ENCODE measurements around the gene PKNOX1. TPM values are rescaled to one million over a fixed set of nuclear protein-coding genes. Genes with fewer than 3 reads are reported as not detected.
"Not testable (repeated sequence)": the region's sequence is repeated elsewhere in the genome, so short reads cannot be mapped to it uniquely, and the experiment has no call there.

Gene PKNOX1
- polyA plus RNA-seq, 4 donors = 4.7 to 11.8 (median 6.0) TPM

DNA sequence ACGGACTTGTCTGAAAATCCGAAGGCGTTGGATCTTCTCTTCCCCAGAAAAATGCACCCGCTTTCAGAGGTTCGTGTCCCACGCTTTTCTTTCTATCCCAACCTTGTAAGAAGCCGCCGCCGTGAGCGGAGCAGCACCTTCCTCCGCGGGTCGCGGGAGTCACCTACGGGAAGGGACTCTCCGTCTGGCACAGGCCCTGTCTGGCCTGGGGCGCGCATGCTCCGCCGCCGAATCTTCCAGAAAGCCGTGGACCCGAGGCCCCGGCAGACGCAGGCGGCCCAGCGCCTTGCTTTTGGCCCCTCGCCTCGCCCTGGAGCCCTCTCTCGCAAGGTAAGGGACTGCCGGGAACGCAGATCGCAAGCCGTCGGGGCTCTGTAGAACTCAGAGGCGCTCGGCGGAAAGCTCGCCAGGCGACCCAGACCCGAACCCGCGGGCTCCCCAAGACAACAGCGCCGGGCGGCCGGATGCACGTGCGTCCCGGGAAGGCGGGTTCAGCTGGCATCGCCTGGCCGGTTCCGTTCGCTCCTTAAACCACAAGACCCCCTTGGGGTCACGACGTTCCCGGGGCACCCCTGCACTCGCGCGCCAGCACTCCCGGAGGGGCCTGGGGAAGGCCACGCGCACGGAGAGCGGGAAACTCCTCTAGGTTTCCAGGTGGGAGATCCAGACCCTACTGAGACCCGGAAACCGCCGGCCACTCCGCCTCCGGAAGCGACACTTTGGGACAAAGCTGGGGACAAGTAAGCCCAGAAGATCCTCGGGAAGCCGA lies 100.2 kb downstream of the PKNOX1 start:
- DNase-seq; H3K4me1 ChIP-seq (ENCODE audit: control insufficient read depth in 3 of 3, insufficient read depth in 2 of 3, low read depth in 1 of 3, low read length in 2 of 3); H3K4me3 ChIP-seq (ENCODE audit: low read depth in 1 of 3, low read length in 3 of 3); H3K27ac ChIP-seq (ENCODE audit: low read depth in 1 of 3, low read length in 2 of 3); H3K9me3 ChIP-seq (ENCODE audit: control insufficient read depth in 2 of 2, insufficient read depth in 1 of 2, low read depth in 1 of 2, low read length in 1 of 2); H3K27me3 ChIP-seq (ENCODE audit: control insufficient read depth in 3 of 3, insufficient read depth in 3 of 3, low read length in 3 of 3); FAIRE-seq; H3K36me3 ChIP-seq (ENCODE audit: control insufficient read depth in 3 of 3, insufficient read depth in 2 of 3, low read depth in 1 of 3, low read length in 3 of 3): not testable (repeated sequence)
- WGBS, 3 donors = no CpG with 5 or more reads among the region's 74 CpGs

DNA sequence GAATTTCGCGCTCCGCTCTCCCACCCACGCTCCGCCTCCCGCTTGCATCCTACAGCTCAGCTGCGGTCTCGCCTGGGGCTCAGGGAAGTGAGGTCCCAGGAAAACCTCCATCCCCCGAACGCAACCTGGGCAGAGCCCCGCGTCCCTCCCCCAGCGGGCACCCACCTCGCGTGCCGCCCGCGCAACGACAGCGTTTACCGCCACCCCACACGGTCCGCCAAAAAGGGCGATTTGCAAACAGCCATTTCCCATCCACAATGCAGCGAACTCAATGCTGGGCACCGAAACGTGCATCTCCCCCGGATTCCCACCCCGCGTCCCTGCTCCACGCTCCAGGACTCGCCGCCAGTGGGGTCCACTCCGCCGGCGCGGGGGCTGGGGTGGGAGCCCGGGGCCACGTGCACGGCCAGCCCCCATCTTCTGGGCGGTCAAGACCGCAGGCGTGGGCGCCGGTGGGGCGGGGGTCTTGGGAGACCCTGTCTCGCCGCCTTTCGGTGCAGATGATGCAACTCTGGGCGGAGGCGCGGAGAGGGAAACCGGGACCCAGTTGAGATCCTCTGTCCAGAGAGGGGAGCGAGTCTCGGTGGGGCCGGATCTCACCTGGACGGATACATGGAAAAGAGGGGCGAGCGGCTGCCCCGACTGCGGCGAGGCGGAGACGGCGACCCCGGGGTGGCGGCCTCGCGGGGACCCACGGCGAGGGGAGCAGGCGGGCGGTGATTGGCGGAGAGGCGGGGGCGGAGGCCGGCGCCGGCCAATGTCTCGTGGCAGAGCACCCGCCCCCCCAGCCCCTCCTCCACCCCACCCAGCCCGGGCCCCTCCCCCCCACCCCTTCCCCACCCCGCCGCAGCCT lies 101.0 kb downstream of the PKNOX1 start, which contains the start of gene CBS:
Gene CBS, minus strand, starts transcription at position 666 of the 853 bp plus-strand sequence. CDS start 3,642 bp downstream, outside the sequence.
- no CpG with 5 or more reads among the region's 84 CpGs for WGBS, 3 donors
- H3K27me3 ChIP-seq (ENCODE audit: control insufficient read depth in 3 of 3, insufficient read depth in 3 of 3, low read length in 3 of 3); FAIRE-seq: not testable (repeated sequence)

DNA sequence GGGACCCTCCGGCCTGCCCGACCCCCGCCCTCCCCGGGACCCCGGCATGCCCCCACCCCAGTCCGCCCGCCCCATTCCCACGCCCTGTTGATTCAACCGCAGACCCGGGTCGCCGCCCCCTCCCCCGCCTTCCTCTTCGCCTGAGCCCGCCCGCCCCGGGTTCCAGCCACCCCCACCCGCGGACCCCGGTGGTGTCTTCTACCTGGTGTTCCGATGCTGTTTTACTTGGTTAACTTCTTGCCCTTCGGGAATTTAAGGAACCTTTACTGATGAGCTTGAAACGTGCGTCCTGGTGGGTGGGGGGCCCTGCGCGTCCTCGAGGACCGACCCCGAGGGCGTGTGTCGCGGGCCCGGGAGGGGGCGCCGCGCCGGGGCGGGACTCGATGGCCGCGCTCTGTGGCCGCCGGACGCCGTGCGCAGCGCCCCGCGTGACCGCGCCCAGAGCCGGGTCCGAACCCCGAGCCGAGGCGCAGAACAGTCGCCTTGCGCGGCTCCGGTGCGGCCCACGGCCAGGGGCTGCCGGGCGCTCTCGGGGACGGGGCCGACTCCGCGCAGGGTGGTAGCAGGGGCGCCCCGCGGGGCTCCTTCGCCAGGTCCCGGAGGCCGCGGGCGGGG lies 101.8 kb downstream of the PKNOX1 start:
- H3K27me3 ChIP-seq (ENCODE audit: control insufficient read depth in 3 of 3, insufficient read depth in 3 of 3, low read length in 3 of 3); H3K4me3 ChIP-seq (ENCODE audit: low read depth in 1 of 3, low read length in 3 of 3); FAIRE-seq; DNase-seq; H3K4me1 ChIP-seq (ENCODE audit: control insufficient read depth in 3 of 3, insufficient read depth in 2 of 3, low read depth in 1 of 3, low read length in 2 of 3); H3K9me3 ChIP-seq (ENCODE audit: control insufficient read depth in 2 of 2, insufficient read depth in 1 of 2, low read depth in 1 of 2, low read length in 1 of 2); H3K27ac ChIP-seq (ENCODE audit: low read depth in 1 of 3, low read length in 2 of 3); H3K36me3 ChIP-seq (ENCODE audit: control insufficient read depth in 3 of 3, insufficient read depth in 2 of 3, low read depth in 1 of 3, low read length in 3 of 3): not testable (repeated sequence)
- WGBS, 3 donors = no CpG with 5 or more reads among the region's 77 CpGs

More for the DNA sequence above, 101.0 kb downstream of the PKNOX1 start, which contains the start of gene CBS:
- not testable (repeated sequence) for H3K36me3 ChIP-seq (ENCODE audit: control insufficient read depth in 3 of 3, insufficient read depth in 2 of 3, low read depth in 1 of 3, low read length in 3 of 3); DNase-seq; H3K27ac ChIP-seq (ENCODE audit: low read depth in 1 of 3, low read length in 2 of 3); H3K4me1 ChIP-seq (ENCODE audit: control insufficient read depth in 3 of 3, insufficient read depth in 2 of 3, low read depth in 1 of 3, low read length in 2 of 3); H3K9me3 ChIP-seq (ENCODE audit: control insufficient read depth in 2 of 2, insufficient read depth in 1 of 2, low read depth in 1 of 2, low read length in 1 of 2); H3K4me3 ChIP-seq (ENCODE audit: low read depth in 1 of 3, low read length in 3 of 3)

DNA sequence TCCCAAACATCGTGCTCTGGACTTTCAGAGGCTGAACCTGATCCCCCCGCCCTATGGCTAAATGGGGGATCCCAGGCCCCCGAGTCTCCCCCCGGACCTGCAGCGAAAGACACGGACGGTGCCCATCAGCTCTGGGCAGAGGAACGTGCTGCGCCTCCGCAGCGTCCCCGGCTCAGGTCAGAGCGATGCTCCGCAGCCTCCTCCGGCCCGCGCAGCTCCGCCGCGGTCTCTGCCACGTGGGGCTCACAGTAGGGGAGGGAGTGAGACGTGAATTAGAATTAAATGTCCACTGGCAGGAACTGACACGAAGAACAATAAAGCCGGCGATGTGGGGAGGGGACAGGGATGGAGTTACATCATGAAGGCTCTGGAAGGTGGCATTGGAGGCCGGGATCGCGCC lies 102.3 kb downstream of the PKNOX1 start:
- not testable (repeated sequence) for H3K4me1 ChIP-seq (ENCODE audit: control insufficient read depth in 3 of 3, insufficient read depth in 2 of 3, low read depth in 1 of 3, low read length in 2 of 3); H3K36me3 ChIP-seq (ENCODE audit: control insufficient read depth in 3 of 3, insufficient read depth in 2 of 3, low read depth in 1 of 3, low read length in 3 of 3); FAIRE-seq; DNase-seq; H3K9me3 ChIP-seq (ENCODE audit: control insufficient read depth in 2 of 2, insufficient read depth in 1 of 2, low read depth in 1 of 2, low read length in 1 of 2); H3K27ac ChIP-seq (ENCODE audit: low read depth in 1 of 3, low read length in 2 of 3); H3K27me3 ChIP-seq (ENCODE audit: control insufficient read depth in 3 of 3, insufficient read depth in 3 of 3, low read length in 3 of 3); H3K4me3 ChIP-seq (ENCODE audit: low read depth in 1 of 3, low read length in 3 of 3)
- 9 to 25% methylated on average over 4 to 13 of the region's 28 CpGs; no CpG with 5 or more reads in 1 of the 3 donors for WGBS, 3 donors

DNA sequence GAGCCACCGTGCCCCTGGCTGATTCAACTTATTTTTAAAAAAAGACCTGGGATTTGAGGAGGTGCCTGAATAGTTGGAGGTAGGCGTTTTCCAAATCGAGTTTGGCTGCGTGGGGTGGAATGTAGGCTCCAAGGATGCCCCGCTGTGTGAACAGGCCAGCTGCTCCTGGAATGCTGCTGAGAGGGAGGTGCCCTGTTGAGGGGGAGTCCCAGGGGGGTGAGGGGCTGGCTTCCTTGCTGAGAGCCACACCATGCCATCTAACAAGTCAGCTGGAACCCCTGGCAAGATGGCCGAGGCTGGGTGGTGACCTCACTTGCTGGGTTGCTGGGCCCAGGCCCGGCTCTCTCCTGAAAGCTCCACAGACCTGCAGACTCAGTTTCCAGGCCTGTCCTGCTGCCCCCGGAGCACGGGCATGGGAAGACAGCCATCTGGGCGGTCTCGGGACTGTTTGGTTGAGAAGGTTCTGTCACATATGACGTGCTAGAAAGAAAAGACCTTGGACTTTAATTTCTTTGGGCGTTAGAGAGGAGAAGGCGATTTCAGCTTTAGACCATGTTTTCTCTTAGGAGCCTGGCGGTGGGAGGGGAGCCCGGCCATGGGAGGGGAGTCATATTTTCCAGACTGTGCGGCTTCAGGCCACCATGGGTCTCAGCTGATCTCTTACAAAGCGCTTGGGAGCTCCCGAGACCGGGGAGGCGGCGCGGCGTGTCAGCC lies 108.4 kb downstream of the PKNOX1 start:
- not testable (repeated sequence) for FAIRE-seq; H3K36me3 ChIP-seq (ENCODE audit: control insufficient read depth in 3 of 3, insufficient read depth in 2 of 3, low read depth in 1 of 3, low read length in 3 of 3); H3K27ac ChIP-seq (ENCODE audit: low read depth in 1 of 3, low read length in 2 of 3); H3K27me3 ChIP-seq (ENCODE audit: control insufficient read depth in 3 of 3, insufficient read depth in 3 of 3, low read length in 3 of 3); H3K4me3 ChIP-seq (ENCODE audit: low read depth in 1 of 3, low read length in 3 of 3); H3K4me1 ChIP-seq (ENCODE audit: control insufficient read depth in 3 of 3, insufficient read depth in 2 of 3, low read depth in 1 of 3, low read length in 2 of 3); H3K9me3 ChIP-seq (ENCODE audit: control insufficient read depth in 2 of 2, insufficient read depth in 1 of 2, low read depth in 1 of 2, low read length in 1 of 2); DNase-seq
- no CpG with 5 or more reads among the region's 24 CpGs for WGBS, 3 donors

Other genes starting within 250 kb of the PKNOX1 start
- 10 to 100 TPM in 1 of 4 donors, 1 to 10 TPM in 3; 3.5 to 20.7 (median 7.0) TPM for gene WDR4, start 95.0 kb upstream of the PKNOX1 start, polyA plus RNA-seq
- gene NDUFV3, start 81.3 kb upstream of the PKNOX1 start, polyA plus RNA-seq = 10 to 100 TPM; 15.9 to 29.2 (median 19.4) TPM
- gene ERVH48-1, start 48.9 kb upstream of the PKNOX1 start, polyA plus RNA-seq = under 1 TPM in 1 of 4 donors, not detected in 3; 0.89 TPM
- gene CBS, start 101.3 kb downstream of the PKNOX1 start, polyA plus RNA-seq = 10 to 100 TPM in 3 of 4 donors, 1 to 10 TPM in 1; 9.4 to 20.6 (median 11.0) TPM
- 100 to 1,000 TPM in 1 of 4 donors, 10 to 100 TPM in 3; 39.2 to 124 (median 43.4) TPM for gene U2AF1, start 133.0 kb downstream of the PKNOX1 start, polyA plus RNA-seq
- not detected for gene CRYAA, start 194.4 kb downstream of the PKNOX1 start, polyA plus RNA-seq